Body of pancreas (tissue), 4 donors: Measurements from ENCODE around the gene PLEKHA6.

Experiments used
- POLR2A ChIP-seq, 3 donors: fragments of 450-650 bp; IDR thresholded peaks; one replicate each; pipeline ENCODE4 v1.6.1; 2016; ENCODE audit warnings: antibody characterized with exemption in 3 of 3, mild to moderate bottlenecking in 2 of 3
- TF ChIP-seq, protein P1 (sequence below), 7 experiments: fragments of 450-650 bp in 4 of 7; fragments of 200-600 bp in 3 of 7; sonication (generic) in 3 of 7; IDR thresholded peaks; one replicate each; pipeline ENCODE4 v1.5.1; 2016 to 2019; ENCODE audit warnings: antibody characterized with exemption in 7 of 7

DNA sequence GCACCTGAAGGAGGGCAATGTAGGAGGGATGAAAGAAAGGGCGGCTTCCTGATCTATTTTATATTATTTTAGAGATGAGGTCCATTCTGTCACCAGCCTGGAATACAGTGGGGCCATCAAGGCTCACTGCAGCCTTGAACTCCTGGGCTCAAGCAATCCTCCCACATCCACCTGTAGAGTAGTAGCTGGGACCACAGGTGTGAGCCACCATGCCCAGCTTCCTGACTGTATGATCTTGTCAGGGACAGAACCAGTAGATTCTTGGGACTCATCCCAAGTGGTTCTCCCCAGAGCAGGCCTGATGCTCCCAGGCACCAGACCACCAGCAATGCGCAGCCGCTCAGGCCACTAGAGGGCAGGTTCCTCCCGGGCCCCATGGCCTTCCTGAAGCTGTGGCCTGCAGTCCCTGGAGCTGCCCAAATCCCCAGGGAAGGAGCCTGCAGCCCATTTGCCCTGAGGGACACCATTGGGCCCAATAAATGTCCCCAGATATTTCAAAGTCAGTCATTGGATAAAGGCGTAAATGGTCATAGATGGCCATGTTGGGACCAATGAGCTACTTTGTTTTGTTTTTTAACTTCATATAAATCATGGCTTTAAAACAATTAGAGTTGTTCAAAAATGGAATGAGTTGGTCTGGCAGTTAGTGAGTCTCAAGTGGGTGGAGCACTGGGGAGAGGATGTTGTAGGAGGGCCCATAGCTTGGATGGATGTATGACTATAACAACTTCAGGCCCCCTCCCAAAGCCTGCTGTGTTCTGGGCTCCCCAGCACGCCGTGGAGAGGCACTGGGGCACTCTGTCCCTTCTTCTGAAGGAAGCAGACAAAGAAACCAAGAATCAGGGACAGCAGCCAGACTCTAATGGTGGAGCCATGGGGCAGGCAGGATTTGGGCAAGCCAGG, 101.3 kb downstream of the PLEKHA6 start:
- TF ChIP-seq POLR2A (IDR thresholded peaks at IDR 0.05), result no peak
- TF ChIP-seq, protein P1, sequence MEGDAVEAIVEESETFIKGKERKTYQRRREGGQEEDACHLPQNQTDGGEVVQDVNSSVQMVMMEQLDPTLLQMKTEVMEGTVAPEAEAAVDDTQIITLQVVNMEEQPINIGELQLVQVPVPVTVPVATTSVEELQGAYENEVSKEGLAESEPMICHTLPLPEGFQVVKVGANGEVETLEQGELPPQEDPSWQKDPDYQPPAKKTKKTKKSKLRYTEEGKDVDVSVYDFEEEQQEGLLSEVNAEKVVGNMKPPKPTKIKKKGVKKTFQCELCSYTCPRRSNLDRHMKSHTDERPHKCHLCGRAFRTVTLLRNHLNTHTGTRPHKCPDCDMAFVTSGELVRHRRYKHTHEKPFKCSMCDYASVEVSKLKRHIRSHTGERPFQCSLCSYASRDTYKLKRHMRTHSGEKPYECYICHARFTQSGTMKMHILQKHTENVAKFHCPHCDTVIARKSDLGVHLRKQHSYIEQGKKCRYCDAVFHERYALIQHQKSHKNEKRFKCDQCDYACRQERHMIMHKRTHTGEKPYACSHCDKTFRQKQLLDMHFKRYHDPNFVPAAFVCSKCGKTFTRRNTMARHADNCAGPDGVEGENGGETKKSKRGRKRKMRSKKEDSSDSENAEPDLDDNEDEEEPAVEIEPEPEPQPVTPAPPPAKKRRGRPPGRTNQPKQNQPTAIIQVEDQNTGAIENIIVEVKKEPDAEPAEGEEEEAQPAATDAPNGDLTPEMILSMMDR (IDR thresholded peaks at IDR 0.05), result peak; percentile 60 to 81 (median 70)
